Nephron (organoid): Measurements from ENCODE around the gene CPSF4.
A peak's percentile ranks its signal among the peaks of the same experiment; 100 is the strongest.
"Not testable (repeated sequence)": the region's sequence is repeated elsewhere in the genome, so short reads cannot be mapped to it uniquely, and the experiment has no call there.

Experiments used
- H3K27ac Mint-ChIP-seq, 3 experiments: 2 replicates each; pipeline ENCODE4 v1.8.0; 2020; ENCODE audit warnings: mixed read lengths in 3 of 3, mild to moderate bottlenecking in 2 of 3, moderate library complexity in 1 of 3
- H3K27me3 Mint-ChIP-seq: 2 replicates; pipeline ENCODE4 v1.8.0; 2021; ENCODE audit warnings: low read depth, mild to moderate bottlenecking, moderate library complexity, mixed read lengths
- H3K36me3 Mint-ChIP-seq: 2 replicates; pipeline ENCODE4 v1.8.0; 2020; ENCODE audit warnings: low read depth, mixed read lengths
- H3K4me1 Mint-ChIP-seq: 2 replicates; pipeline ENCODE4 v1.8.0; 2020; ENCODE audit warnings: mixed read lengths
- H3K4me3 Mint-ChIP-seq, 3 experiments: 2 replicates each; pipeline ENCODE4 v1.8.0; 2020; ENCODE audit warnings: mild to moderate bottlenecking in 3 of 3, mixed read lengths in 3 of 3, moderate library complexity in 2 of 3
- H3K9me3 Mint-ChIP-seq: 2 replicates; pipeline ENCODE4 v1.8.0; 2020; ENCODE audit warnings: mixed read lengths
- TF ChIP-seq, protein P1 (sequence below), 3 experiments: fragments of 200-600 bp; sonication (generic); IDR thresholded peaks; one replicate each; pipeline ENCODE4 v1.5.0; 2021; ENCODE audit warnings: antibody characterized with exemption in 3 of 3; ENCODE audit not compliant: unreplicated experiment in 3 of 3

Gene CPSF4

GRCh38 chr7:99422186-99422585 is 16.6 kb upstream of the CPSF4 start:
- H3K27me3 Mint-ChIP-seq, result no peaks in the 10 kb centered on the region
- H3K4me1 Mint-ChIP-seq, result no peaks in the 10 kb centered on the region
- TF ChIP-seq, protein P1, sequence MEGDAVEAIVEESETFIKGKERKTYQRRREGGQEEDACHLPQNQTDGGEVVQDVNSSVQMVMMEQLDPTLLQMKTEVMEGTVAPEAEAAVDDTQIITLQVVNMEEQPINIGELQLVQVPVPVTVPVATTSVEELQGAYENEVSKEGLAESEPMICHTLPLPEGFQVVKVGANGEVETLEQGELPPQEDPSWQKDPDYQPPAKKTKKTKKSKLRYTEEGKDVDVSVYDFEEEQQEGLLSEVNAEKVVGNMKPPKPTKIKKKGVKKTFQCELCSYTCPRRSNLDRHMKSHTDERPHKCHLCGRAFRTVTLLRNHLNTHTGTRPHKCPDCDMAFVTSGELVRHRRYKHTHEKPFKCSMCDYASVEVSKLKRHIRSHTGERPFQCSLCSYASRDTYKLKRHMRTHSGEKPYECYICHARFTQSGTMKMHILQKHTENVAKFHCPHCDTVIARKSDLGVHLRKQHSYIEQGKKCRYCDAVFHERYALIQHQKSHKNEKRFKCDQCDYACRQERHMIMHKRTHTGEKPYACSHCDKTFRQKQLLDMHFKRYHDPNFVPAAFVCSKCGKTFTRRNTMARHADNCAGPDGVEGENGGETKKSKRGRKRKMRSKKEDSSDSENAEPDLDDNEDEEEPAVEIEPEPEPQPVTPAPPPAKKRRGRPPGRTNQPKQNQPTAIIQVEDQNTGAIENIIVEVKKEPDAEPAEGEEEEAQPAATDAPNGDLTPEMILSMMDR (IDR thresholded peaks at IDR 0.05; ENCODE audit: unreplicated experiment in 3 of 3), result no peak
- H3K9me3 Mint-ChIP-seq, result no peaks in the 10 kb centered on the region
- peaks cover 51% of the 10 kb centered on the region for H3K36me3 Mint-ChIP-seq
- no peak overlapping the region for H3K27ac Mint-ChIP-seq
- no peak overlapping the region for H3K4me3 Mint-ChIP-seq

DNA sequence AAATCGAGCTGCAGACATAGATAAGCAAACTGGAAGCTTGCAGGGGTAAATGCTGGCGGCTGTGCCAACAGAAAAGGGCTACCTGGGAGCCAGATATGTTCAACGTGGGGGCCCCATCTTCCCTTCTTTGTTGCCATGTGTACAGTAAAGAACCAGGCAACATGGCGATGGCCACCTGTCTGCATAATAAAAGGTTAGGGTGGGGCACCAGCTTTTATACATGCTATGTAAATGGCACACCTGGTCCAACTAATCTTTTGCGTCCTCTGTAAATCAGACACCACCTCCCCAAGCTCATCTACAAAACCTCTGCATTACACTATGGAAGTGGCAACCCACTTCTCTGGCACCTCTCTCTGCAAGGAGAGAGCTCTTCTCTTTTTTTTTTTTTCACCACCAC is 16.1 kb upstream of the CPSF4 start:
- H3K27ac Mint-ChIP-seq, result no peak overlapping the region

DNA sequence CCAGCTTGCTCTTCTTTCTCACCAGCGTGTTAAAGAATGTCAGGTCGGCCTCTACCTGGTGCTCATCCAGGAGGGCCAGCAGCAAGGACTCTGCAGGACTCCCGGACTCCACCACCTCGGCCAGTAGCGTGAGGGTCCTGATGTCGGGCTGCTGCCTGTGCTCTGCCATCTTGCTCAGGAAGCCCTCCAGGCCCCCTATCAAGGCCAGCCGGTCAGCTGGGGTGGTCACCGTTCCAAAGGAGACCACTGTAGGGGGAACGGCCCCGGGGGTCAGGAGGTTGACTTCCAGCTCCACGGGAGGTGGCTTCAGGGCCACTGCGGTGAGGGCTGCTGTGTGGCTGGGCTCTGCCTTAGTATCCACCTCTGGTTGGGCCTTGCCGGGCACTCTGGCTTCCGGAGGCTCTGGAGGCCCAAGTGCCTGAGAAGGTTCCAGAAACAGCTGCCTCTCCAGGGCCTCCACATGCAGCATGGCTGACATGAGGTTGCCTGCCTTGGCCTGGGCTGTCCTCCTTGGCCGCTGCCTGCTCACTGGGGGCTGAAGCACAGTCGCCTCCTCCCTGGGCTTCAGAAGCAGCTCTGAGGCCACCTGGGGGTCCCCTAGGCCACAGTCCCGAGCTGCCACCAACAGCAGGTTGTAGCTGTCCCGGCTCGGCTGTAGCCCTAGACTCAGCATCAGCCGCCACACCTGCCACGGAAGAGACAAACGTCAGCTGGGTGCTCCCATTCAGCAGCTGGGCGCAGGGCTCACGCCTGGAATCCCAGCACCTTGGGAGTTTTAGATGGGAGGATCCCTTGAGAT is 13.6 kb upstream of the CPSF4 start:
- Mint-ChIP-seq H3K9me3 (no peaks in the 10 kb centered on the region), H3K27ac (no peak overlapping the region), H3K4me1 (no peaks in the 10 kb centered on the region), H3K27me3 (no peaks in the 10 kb centered on the region), H3K36me3 (peaks cover 49% of the 10 kb centered on the region), H3K4me3 (no peak overlapping the region)
- TF ChIP-seq, protein P1 (IDR thresholded peaks at IDR 0.05; ENCODE audit: unreplicated experiment in 3 of 3), result no peak

More for the DNA sequence above, 16.1 kb upstream of the CPSF4 start:
- Mint-ChIP-seq H3K36me3 (peaks cover 46% of the 10 kb centered on the region), H3K4me1 (no peaks in the 10 kb centered on the region), H3K9me3 (no peaks in the 10 kb centered on the region), H3K27me3 (no peaks in the 10 kb centered on the region), H3K4me3 (no peak overlapping the region)
- TF ChIP-seq, protein P1 (IDR thresholded peaks at IDR 0.05; ENCODE audit: unreplicated experiment in 3 of 3), result no peak

GRCh38 chr7:99428972-99429566 is 9.7 kb upstream of the CPSF4 start:
- TF ChIP-seq, protein P1 (IDR thresholded peaks at IDR 0.05; ENCODE audit: unreplicated experiment in 3 of 3), result no peak
- Mint-ChIP-seq H3K4me1 (no peaks in the 10 kb centered on the region), H3K36me3 (peaks cover 50% of the 10 kb centered on the region), H3K27me3 (no peaks in the 10 kb centered on the region), H3K4me3 (no peak overlapping the region), H3K27ac (no peak overlapping the region), H3K9me3 (no peaks in the 10 kb centered on the region)

DNA sequence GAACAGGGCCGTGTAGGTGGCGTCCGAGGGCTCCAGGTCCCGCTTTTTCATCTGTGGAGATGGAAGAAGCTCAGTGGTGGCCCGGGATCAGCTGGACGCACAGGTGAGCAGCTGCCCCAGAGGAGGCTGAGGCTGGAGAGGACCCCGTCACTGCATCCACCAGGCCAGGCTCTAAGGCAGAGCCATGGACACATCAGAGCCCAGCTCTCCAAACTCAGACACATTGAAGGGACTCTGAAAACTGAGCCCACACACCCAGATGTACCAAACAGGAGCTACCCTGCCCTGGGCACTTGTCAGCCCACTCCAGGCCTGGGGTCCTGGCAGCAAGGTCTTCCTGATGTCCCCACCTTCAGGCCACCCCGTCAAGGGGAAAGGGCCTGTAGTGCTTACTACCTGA is 9.0 kb upstream of the CPSF4 start:
- TF ChIP-seq, protein P1 (IDR thresholded peaks at IDR 0.05; ENCODE audit: unreplicated experiment in 3 of 3), result no peak
- Mint-ChIP-seq H3K4me1 (no peaks in the 10 kb centered on the region), H3K9me3 (no peaks in the 10 kb centered on the region), H3K36me3 (peaks cover 52% of the 10 kb centered on the region), H3K4me3 (no peak overlapping the region), H3K27me3 (no peaks in the 10 kb centered on the region), H3K27ac (no peak overlapping the region)

GRCh38 chr7:99431756-99432540 is 6.8 kb upstream of the CPSF4 start:
- H3K4me1 Mint-ChIP-seq, H3K9me3 Mint-ChIP-seq, H3K4me3 Mint-ChIP-seq, H3K27me3 Mint-ChIP-seq: not testable (repeated sequence)
- Mint-ChIP-seq H3K36me3 (peaks cover 42% of the 10 kb centered on the region), H3K27ac (peak overlapping the region in 1 of 3 experiments; percentile 48)
